ENCODE measurements around the gene DUSP3.
"Not testable (repeated sequence)": the region's sequence is repeated elsewhere in the genome, so short reads cannot be mapped to it uniquely, and the experiment has no call there.

The DUSP3 gene

DNA sequence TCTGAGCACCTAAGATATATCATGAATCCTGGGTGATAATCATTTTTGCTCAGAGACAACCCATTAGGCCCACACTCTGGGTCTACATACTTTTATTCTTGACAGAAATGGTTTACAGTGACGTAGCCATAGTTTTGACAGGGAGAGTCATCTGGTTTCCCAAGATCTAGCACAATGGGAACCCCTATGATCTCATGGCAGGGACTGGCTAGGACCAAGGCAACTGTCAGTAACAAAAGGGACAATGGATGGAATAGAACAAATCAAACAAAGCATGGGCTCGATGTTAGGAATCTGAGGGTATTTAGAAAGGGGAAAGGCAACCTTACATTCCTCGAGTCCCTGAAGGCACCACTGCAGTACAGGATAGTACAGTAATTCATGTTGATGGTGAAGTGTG is 22.0 kb upstream of the DUSP3 start:
- DNase-seq (ENCODE audit: low read depth) = no peak

DNA sequence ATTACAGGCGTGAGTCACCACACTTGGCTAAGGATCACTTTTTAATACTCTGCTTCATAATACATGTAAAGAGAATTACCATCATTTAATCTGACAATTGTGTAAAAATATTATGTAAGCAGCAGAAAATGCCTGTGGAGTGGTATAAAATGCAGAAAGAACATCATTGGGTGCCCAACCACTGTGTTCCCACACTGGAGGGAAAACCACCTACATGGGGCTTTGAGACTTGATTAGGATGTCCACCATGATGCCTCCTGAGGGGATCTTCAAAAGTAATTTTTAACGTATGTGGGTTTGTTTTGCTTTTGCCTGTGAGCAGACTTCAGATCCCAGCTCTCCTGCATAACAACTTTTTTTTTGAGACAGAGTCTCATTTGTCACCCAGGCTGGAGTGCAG is 20.3 kb upstream of the DUSP3 start:
- DNase-seq (ENCODE audit: low read depth) = no peak

DNA sequence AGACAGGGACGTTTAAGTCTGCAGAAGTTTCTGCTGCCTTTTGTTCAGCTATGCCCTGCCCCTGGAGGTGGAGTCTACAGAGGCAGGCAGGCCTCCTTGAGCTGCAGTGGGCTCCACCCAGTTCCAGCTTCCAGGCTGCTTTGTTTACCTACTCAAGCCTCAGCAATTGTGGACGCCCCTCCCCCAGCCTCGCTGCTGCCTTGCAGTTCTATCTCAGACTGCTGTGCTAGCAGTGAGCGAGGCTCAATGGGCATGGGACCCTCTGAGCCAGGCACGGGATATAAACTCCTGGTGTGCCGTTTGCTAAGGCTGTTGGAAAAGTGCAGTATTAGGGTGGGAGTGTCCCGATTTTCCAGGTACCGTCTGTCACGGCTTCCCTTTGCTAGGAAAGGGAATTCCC is 19.2 kb upstream of the DUSP3 start:
- DNase-seq (ENCODE audit: low read depth) = not testable (repeated sequence)

DNA sequence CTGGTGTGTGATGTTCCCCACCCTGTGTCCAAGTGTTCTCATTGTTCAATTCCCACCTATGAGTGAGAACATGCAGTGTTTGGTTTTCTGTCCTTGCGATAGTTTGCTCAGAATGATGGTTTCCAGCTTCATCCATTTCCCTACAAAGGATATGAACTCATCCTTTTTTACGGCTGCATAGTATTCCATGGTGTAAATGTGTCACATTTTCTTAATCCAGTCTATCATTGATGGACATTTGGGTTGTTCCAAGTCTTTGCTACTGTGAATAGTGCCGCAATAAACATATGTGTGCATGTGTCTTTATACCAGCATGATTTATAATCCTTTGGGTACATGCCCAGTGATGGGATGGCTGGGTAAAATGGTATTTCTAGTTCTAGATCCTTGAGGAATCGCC is 13.9 kb upstream of the DUSP3 start:
- DNase-seq (ENCODE audit: low read depth) = not testable (repeated sequence)

DNA sequence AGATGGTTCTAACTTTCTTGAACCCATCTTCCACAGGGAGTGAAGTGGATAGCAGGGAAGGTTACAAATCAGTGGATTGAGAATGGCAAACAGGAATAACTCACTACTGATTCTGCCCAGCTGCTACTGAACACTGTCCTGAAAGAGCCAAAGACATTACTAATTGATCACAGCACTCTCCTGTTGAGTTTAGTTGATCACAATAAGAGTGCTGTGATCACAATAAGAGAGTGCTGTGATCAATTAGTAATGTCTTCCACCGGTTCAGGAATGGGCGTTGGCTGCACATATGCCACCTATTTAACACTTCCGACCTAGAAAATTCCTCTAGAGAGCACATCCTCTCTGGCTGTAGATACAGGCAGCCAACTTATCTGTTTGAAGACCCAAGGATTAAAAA is 12.8 kb upstream of the DUSP3 start:
- no peak for DNase-seq (ENCODE audit: low read depth)

DNA sequence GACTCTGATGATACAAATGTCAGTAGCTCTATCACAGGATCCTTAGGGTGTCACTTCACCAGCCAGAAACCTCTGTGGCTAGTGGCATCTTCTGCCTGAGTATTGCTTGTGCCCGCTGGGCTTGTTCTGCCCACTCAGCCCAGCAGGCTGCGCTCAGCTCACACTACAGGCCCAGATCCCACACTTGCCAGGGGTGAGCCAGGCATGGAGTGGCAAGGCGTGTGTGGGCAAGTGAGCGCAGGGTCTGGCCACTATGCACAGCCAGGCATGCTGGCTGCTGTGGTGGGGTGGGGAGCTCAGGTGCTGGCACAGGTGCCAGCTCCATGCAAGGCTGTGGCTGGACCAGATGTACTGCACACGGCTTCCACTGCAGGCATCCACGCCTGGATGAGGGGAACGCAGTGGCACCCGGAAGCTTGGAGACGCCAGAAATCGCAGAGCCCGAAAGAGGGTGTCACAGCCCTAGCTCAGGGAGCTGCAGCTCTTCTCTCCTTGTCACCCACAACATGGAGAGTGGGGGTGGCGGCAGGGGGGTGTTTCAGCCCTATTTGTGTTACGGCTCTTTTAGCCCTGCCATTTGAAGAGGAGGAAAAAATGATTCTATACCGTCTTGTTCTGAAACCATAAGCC is 11.6 kb upstream of the DUSP3 start:
- DNase-seq (ENCODE audit: low read depth) = no peak

DNA sequence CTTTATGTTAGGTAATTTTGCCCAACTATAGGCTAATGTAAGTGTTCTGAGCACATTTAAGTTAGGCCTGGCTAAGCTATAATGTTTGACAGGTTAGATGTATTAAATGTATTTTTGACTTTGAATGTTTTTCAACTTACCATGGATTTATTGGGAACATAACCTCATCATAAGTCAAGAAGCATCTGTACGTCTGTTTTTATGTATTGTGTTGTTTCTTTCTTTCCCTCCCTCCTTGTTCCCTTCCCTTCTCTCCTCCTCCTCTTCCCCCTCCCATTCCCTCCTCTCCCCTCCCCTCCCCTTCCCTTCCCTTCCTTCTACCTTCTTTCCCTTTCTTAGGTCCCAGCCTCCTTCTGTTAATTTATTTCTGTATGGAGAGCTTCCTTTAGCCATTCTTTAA is 10.7 kb upstream of the DUSP3 start:
- DNase-seq (ENCODE audit: low read depth) = no peak

DNA sequence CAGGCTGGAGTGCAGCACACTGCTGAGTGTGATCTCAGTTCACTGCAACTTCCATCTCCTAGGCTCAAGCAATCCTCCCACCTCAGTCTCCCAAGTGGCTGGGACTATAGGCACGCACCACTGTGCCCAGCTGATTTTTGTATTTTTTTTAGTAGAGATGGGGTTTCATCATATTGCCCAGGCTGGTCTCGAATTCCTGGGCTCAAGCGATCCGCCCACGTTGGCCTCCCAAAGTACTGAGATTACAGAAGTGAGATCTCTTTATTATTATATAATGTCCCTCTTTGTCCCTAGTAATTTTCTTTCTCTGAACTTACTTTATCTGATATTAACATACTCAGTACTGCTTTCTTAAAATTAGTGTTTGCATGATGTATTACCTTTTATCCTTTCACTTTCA is 9.8 kb upstream of the DUSP3 start:
- DNase-seq (ENCODE audit: low read depth) = no peak

DNA sequence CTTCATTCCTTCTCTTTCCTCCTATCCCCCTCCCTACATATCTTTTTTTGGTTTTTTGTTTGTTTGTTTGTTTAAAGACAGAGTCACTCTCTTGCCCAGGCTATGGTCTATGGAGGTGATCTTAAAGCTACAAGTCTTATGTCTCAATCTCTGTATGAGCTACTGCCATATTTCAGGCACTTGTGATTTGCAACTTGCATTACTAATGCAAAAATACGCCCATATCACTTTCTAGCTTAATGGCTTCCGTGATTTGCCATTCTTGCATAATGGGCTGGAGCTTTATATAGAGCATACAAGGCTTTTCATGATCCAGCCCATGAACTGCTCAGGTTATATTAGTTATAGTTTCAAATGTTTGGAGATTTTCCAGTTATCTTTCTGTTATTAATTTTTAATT is 9.0 kb upstream of the DUSP3 start:
- DNase-seq (ENCODE audit: low read depth) = no peak

DNA sequence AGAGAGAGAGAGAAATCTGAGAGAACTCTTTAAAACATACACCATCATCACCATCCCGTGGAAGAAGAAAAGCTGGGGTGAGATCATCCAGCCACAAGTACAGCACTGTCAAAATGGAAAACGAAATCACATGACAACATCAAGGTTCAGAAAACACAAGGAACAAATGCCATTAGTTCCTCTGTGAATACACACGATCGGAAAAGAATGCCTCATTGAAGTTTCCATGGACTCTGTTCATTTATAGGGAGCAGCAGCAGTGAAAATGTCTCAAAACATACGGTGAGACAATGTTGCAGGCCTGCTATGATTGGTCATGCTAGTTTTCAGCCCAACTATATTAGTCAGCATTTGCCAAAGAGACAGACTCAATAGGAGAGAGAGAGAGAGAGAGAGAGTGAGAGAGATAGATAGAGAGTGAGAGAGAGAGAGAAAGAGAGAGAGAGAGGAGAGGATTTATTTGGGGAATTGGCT is 5.9 kb upstream of the DUSP3 start:
- DNase-seq (ENCODE audit: low read depth) = no peak

DNA sequence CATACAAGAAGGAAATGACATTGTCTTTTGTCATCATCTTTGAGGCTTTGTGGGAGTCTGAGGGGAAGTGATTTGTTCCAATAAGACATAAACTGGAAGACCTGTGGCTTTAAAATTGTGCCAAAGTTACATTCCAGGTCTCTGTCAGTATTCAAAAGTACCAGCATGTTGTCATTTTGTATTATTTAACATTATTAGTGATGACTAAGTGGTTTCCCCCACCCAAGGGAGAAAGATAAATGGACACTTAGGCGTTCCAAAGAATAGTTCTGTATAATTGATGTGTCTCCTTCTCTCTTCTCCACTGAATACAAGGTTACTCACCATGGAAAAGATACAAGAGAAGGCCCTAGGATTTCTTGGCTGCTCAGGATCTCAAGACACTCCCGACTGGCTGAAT is 5.3 kb upstream of the DUSP3 start:
- DNase-seq (ENCODE audit: low read depth) = no peak

DNA sequence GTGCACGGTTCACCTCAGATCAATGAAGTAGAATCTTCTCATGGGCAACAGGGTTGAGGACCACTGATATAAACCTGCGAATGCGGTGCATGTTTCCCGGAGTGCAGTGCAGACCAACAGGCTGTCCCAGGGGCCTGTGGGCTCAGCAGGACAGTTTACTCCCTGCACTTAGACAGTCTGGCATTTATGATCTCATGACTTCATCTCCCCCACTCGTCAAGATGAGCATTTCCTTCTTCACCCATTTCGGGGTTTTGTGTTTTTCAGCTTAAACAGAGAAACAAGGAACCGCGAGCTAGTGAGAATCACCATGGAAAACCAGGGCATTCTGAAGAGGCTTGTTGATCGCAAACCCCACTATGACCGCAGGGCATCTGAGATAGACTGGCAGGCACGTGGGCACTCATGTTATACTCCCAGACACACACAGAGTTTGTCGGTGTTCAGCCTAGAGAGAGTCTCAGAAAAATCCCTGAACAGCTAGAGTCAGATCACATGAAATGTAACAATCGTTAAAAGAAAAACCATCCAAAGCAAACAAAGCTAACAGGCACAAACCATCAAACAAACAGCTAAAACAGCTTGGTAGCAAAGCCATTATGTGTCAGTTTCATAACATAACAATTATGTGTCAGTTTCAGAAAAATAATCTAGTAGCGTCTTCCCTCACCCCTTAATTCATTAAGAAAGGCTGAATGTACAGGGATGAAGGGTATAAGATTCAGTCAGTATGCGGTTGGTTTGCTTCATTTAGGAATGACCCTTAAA is 4.3 kb upstream of the DUSP3 start:
- DNase-seq (ENCODE audit: low read depth) = no peak

DNA sequence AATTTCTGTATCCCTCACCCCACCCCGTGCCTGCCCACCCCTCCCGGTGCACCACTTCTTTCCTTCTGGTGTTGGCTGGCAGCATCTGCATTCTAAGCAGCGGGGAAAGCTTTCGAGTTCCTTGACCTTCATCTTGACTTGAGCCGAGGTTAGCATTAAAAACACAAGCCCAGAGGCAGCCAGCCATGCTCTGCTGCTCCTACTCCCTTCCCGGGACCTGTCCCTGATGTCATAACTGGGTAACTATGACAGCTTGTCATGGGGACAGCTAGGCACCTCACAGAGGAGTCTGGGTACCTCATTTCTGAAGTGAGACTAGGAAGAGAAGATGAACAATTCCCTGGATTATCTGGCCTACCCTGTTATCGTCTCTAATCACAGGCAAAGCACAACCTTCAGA is 1.4 kb upstream of the DUSP3 start, which contains the start of gene CFAP97D1:
TSS of gene CFAP97D1 (plus strand) at position 301 of the 400 bp plus-strand sequence. CDS start at position 329, 28 bp downstream.
- DNase-seq (ENCODE audit: low read depth) = no peak

DNA sequence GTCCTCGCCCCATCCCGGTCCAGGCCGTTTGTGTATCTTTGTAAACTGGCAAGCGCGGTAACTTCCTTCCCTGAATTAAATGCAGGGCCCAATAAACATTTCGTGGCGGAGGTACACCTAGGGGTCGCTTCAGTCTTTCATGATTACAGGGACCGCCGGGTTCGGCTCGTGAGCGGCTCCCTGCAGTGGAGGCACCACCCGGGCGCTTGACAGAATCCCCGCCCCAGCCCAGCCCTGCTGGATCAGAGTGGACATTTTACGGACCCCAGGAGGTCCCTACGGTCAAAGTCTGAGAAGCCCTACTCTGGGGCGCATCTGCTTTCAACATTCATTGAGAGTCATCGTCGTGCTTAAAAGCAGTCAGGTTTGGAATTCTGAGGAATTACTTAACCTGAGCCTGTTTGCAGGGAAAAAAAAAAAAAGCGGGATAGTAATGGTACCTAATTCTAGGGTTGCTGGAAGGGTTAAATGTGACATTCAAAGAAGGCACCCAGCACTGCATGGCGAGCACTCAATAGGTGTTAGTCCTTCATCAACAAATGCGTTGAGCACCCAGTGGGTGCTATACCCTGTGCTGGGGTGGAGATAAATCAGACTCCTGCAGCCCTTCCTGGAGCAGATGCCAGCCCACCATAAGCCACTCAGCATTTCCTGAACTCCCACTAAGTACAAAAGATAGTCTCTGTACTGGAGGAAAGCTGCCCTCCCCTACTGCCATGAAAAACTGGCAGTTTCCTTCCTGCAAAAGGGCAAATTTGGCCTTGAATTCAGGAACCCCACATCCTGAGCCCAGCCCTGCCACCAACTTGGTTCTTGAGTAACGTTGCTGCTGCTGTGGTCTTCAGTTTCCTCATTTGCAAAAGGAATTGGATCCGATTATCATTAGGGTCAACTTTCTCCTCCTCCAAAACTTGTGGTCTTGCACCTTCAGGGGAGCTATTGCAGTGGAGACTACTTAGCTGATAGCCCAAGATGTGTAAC is 658 bp upstream of the DUSP3 start:
- no peak for DNase-seq (ENCODE audit: low read depth)

DNA sequence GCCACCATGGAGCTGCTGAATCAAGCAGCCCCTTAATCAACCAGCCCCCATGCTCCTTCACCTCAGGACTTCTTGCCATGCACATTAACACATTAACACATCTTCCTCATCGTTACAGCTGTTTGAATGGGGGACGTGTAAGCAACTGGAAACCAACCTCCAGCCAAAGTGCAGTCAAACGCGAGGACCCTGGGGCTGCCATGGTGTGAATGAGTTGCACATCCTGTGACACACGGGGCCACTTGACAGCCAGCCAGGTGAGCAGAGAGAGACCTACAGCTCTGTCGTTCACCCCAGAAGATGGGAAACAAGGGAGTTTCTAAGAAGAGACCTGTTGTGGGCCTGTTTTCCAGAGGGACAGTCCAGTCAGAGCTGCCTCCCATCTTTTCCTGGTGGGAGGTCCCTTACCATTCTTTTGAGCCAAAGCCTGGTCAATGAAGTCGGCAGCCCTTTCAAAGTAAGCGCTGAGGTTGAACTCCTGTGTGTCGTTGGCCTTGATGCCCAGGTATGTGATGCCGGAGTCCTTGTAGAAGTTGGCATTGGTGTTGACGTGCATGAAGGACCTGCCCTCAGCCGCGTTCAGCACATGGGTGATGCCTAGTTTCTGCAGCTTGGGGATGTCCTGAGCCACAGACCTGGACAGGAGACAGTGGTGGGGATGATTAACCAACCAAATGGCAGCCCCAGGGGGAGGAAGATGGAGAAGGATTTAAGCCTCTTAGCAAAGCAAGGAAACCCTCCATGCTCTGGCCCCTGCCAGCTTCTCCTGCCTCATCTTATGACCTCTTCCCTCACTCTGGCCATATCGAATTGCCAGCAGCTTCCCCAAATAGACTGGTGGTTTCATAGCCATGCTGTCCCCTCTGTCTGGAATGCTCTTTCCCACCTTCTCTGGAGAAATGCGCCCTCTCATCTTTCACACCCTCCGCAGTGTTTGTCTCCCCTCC is 4.2 kb downstream of the DUSP3 start:
- no peak for DNase-seq (ENCODE audit: low read depth)

DNA sequence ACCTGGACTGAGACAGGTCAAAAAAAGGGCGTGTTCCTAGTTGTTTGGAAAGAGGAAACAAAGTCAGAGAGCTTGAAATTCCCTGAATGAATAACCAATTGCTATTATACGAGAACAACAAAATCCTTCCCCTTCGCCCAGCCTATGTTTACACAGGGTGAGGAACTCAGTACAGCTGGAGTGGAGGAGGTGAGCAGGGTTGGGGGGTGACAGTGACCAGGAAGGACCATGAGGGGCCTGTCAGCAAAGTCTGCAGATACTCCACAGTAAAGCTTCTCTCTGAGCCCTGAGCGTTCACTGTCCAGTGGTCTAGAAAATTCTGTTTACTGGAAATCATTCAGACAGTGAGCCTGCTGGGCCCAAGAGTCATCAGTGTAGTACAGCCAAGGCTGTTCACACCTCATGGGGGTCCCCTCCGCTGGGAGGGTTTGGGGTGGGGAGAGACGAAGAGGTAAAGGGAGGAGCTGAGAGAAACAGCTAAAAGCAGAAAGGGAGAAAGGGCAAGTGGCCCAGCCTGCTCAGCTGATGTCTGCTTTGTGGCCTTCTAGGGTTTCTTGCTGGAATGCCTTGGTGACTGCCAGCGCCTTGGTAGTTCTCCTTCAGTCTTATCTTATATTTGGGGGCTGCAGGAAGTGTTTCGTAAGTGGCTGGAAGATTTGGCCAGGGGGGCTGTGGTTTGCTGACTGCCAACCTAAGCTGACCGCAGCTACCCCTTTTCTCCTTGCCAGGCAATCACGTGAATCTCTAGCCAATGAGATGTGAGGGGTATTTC is 5.7 kb downstream of the DUSP3 start:
- no peak for DNase-seq (ENCODE audit: low read depth)

DNA sequence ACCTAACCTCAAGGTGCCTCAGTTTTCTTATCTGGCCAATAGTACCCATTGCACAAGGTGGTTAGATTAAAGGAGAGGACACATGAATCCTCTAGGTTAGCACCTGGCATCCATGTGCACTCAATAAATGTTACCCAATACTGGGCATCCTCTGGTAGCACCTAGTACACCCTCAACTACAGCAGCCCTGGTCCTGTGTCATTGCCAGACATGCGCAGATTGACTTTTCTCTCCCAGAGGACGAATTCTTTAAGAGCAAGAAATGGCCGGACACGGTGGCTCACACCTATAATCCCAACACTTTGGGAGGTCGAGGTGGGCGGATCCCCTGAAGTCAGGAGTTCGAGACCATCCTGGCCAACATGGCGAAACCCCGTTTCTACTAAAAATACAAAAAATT is 7.3 kb downstream of the DUSP3 start:
- DNase-seq (ENCODE audit: low read depth) = no peak

DNA sequence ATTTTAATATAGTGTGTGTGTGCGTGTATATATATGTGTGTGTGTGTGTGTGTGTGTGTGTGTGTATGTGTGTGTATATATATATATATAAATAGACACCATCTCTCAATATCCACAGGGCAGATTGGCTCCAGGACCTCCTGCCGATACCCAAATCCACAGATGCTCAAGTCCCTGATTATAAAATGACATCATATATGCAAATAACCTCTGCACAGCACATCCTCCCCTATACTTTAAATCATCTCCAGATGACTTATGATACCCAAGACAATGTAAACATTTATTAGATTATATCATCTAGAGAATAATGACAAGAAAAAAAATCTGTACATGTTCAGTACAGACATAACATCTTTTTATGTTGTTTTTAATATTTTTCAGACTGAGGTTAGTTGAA is 7.8 kb downstream of the DUSP3 start:
- no peak for DNase-seq (ENCODE audit: low read depth)

DNA sequence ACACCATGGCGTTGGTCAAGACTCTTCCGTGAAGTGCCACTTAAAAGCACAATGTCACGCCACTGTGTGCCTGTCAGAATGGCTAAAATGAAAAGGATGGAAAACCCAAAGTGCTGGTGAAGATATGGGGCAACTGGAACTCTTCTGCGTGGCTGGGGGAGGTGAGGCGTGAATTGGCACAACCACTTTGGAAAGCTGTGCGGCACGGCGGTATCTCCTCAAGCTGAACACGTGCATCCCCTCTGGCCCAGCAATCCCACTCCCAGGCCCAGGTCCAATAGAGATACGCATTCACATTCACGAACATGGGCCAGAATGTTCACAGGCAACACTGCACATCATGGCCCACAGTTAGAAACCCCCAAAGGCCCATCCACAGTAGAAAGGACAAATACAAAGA is 8.9 kb downstream of the DUSP3 start:
- DNase-seq (ENCODE audit: low read depth) = no peak

DNA sequence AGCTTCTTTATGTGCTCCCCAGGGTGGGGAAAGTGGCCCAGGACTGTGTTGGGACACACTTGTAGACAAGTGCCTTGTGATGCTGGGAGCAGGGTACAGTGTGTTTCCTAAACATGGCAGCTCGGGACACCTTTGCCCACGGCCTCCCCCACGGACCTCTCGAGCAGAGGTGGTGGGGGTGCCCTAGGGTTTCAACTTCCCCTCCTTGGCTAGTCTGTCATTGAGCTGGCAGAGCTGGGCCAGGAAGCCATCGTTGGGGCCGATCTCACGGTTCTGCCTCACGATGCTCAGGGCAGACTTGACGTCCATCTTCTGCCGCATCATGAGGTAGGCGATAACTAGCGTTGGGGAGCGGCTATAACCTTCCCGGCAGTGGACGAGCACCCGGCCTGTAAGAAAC is 9.4 kb downstream of the DUSP3 start:
- no peak for DNase-seq (ENCODE audit: low read depth)

DNA sequence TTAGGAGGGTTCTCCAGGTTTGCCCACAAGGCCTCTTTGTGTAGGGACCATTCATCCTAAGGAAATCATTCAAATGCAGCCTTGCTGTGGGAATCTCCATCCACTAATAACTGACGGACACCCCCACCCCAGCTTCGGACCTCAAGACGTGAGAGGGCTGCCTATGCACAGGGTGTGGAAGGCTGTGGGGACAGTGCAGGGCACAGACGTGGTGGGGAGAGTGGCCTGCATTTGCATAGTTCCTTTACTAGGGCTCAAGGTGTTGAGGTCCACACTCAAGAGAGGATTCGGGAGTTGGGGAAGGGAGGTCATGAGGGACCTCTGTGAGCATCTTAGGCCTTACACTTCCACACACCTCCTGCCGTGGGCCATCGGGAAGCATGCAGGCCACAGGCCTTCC is 9.8 kb downstream of the DUSP3 start:
- no peak for DNase-seq (ENCODE audit: low read depth)
